ENCODE data around the gene PLET1.

GRCh38 chr11:112280268-112281126 is 19.8 kb upstream of the PLET1 start:
- TF ChIP-seq CTCF (IDR thresholded peaks at IDR 0.05) (peak; percentile 55 to 75 (median 68)), POLR2A (IDR thresholded peaks at IDR 0.05) (no peak), POLR2AphosphoS5 (IDR thresholded peaks at IDR 0.05) (no peak), EP300 (IDR thresholded peaks at IDR 0.05) (no peak)
